CMK (cell line): ENCODE measurements around the gene PRSS8.
"Not testable (repeated sequence)": the region's sequence is repeated elsewhere in the genome, so short reads cannot be mapped to it uniquely, and the experiment has no call there.

Experiments used
- DNase-seq: peaks from one replicate; pipeline ENCODE4 v3.0.0-alpha.2; 2010; ENCODE audit warnings: low read depth

Gene PRSS8

DNA sequence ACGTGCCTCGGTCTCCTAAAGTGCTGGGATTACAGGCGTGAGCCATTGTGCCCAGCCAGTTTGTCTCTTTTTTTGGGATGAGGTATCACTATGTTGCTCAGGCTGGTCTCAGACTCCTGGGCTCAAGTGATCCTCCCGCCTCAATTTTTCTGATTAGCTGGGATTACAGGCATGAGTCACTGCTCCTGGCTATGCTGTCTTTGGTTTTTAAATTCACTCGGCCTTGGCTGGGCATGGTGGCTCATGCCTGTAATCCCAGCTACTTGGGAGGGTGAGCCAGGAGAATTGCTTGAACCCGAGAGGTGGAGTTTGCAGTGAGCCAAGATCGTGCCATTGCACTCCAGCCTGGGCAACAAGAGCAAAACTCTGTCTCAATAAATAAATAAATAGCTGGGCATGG, 8.9 kb upstream of the PRSS8 start:
- not testable (repeated sequence) for DNase-seq

DNA sequence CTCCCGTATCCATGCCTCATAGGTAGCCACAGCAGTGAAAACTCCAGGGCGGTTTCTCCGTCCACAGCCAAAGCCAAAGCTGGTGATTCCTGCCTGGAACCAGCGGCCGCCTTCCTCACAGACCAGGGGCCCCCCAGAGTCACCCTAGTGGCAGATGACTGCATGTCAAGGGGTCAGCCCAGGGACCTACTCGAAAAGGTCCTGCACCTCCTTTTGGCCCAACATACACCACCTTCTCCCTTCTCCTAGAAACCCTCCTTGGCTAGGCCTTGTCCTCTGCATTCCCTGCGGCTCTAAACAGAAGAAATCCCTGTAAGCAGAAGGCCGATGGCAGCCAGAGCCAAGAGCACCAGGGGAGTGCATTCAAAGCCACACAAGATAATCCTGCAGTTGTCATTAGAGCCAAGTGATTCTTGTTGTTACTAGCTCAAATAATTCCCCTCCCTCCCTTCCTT, 8.2 kb upstream of the PRSS8 start:
- no peak for DNase-seq

DNA sequence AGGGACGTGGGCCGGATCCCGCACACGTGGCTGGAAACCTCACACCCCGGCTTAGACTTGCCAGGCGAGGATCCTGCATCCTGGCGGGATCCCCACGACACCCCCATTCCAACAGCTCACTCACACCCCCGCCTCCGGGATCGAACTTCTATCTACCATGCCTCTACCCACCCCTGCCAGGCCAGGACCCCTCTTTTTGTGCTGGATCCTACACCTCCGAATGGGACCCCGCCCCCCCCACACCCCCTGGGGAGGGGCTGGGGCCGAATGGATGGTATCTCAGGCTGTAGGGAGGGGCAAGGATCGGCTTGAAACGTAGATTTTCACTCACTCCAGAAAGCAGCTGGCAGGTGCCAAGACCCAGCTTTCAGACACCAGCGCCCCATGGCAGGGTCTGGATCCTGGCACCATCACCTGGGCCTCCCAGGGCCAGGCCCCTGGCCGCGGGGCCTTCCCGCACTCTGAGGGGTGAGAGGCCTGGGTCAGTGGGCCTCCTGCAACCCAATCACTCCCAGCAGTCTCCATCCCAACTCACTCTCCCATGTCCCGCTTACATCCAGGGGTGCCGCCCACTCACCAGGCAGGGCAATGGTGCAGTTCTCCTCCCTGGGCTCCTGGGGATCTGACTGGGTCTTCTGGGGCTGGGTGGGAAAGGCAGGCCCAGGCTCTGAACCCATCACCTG, 7.6 kb upstream of the PRSS8 start:
- DNase-seq = no peak

DNA sequence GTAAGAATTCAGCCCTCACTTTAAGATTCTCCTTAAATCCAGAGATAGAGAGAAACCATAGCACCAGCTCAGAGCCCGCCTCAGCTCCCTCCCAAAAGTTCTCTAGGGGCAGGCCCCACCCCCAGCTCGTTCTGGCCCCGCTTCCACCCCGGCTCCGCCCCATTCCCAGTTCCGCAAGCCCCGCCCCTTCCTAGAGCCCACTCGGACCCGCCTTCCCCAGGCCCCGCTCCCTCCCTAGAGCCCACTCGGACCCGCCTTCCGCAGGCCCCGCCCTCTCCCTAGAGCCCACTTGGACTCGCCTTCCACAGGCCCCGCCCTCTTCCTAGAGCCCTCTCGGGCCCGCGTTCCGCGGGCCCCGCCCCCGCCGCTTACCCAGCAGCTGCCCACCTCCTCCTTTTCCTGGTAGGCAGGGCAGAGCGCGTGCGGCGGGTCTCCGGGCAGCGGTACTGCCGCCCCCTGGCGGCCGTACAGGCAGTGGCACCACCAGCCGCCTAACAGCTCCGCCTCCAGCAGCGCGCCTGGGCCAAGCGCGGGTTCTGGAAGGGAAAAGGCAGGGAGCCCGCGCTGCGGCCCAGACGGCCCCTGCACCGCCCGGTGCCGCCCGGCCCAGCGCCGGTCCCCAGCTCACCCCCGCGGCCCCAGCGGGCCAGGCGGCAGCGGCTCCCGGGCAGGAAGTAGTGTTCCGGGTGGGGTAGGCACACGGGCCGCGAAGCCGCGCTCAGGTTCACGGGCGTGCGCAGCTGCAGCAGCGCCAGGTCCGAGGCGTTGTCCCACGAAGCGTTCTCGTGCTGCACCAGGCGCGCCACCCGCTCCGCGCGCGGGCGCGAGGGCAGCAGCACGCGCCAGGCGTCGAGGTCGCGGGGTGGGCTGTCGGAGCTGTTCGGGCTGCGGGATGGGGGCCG, 6.8 kb upstream of the PRSS8 start:
- peak; percentile 97 for DNase-seq

DNA sequence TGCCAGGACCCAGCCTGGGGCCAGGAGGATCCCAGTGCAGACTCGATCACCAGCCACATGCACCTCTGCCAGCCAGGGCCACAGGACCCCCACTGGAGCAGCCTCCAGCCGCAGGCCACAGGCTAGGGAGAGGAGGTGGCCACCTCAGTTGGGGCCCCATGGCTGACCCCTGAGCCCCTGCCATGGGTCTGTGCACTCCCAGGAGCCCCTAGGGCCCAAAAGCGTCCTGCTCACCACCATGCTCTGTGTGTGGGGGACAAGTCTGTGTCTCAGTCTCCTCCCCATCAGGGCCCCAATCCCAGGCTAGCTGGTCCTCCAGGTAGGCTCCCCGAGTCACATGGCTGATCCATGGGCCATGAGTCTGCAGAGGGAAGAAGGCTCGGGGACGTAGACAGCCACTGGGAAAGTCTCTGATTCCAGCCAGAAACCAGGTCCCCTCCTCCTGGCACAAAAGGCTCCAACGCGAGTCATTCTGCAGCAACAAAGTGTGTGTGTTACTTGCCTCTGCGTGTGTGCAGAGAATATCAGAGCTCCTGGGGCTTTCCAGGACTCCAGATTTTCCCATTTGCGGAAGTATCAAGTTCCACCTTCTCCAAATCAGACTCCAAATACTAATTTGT, 6.1 kb upstream of the PRSS8 start:
- no peak for DNase-seq

DNA sequence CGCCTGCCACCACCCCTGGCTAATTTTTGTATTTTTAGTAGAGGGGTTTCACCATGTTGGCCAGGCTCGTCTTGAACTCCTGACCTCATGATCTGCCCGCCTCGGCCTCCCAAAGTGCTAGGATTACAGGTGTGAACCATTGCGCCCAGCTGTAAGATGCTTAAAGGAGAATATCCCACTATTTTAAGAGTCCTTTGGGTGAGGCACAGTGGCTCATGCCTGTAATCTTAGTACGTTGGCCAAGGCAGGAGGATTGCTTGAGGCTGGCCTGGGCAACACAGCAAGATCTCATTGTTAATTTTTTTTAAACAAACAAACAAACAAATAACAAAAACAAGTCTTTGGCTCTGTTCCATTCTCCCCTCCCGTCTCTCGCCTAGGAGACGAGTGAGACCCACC, 5.5 kb upstream of the PRSS8 start:
- DNase-seq = not testable (repeated sequence)

DNA sequence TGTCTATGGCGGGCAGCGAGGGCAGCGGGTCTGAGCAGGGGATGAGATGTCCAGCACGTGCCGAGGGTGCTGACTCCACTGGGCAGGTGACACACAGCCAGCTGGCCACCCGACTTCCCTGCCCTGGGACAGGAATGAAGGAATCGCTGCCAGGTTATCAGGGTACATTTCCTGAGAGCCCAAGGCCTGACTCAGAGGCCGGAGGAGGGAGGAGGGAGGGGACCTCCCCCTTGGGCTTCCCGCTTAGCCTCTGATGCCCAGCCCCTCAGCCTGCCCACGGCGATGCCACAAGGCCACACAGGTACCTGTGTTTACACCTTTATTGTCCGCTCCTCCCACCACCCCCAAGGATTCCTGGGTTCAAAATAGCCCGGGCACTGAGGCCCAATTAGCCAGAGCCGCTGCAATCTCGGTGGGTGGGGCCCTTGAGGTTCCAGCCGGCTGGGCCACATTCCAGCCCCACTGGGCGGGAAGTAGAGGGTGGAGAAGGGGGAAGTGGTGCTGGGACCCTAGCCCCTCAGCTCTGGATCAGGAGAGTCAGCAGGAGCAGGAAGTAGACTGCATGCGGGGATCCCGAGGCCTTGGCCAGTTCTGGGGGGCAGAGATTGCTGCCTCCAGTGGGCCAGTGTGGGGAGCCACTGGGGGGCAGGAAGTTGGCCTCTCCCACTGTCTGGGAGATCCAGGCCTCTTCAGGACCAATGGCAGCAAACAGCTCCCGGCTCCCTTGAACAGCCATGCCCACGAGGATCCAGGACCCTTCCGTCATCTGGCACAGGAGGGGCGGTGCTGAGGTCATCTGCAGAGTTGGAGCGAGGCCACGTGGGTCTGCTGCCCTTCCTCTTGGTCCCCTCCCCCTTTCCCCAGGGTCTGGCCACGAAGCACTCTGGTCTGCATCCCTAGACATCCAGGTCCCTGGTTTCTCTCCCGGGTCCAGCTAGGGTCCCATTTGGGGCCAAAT, 3.4 kb upstream of the PRSS8 start:
- no peak for DNase-seq

DNA sequence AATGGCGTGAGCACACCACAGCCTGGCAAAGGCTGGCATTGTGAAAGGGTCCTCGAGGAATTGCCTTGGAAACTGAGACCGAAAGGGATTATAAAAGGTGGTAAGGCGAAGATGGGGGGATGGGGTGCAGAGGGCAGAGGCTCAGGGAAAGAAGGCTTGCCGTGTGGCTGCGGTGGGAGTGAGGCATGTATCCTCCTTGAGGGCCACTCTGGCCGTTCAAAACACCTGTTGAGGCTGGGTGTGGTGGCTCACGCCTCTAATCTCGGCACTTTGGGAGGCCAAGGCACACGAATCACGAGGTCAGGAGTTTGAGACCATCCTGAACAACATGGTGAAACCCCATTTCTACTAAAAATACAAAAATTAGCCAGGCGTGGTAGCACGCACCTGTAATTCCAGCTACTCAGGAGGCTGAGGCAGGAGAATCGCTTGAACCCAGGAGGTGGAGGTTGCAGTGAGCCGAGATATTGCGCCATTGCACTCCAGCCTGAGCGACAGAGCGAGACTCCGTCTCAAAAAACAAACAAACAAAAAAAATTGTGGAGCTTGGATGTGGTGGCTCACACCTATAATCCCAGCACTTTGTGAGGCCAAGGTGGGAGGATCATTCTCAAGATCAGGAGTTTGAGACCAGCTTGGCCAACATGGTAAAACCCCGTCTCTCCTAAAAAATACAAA, 1.4 kb upstream of the PRSS8 start:
- not testable (repeated sequence) for DNase-seq

DNA sequence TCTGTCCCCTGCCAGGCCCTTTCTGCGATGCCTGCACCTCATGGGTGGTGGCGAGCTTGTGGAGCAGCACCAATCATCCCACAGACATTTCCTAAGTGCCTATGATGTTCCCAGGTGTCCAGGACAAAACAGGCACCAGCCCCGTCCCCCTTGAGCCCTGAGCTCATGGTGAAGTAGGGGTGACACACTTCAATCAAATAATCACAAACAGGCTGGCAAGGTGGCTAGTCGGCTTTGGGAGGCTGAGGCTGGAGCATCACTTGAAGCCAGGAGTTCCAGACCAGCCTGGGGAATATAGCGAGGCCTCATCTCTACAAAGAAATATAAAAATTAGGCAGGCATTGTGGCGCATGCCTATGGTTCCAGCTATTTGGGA, 748 bp upstream of the PRSS8 start:
- DNase-seq = no peak

DNA sequence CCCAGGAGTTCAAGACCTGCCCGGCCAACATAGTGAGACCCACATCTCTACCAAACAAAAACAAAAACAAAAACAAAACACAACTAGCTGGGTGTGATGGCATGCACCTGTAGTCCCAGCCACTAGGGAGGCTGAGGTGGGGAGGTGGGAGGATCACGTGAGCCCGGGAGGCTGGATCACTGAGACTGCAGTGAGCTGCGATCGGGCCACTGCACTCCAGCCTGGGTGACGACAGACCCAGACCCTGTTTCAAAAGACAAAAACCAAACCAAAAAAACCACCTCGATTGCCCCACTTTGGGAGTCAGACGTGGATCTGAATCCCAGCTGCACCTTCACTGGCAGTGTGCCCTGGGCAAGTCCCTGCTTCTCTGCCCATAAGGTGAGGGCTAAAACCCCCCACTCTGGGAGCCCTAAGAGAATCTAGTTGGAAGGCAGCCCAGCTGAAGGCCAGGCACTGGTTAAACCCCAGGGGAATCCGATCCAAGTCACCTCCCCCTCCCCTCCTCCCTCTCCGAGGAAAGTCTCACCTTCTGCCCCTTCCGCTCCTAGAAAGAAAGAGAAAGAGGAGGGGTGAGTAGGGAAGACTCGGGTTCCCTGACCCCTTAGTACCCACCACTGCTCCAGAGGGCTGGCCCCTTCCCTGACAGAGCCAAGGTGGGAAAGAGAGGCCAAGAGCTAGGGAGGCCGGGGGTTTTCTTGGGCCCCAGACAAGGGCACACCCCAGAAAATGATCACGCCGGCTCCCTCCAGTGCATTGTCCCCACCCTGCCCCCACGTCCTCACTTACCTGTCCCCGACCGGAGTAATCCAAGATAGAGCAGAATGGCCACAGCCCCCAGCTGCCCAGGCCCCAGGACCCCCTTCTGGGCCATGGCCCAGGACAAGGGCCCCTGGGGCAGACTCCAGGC, 647 bp downstream of the PRSS8 start:
- DNase-seq = no peak

DNA sequence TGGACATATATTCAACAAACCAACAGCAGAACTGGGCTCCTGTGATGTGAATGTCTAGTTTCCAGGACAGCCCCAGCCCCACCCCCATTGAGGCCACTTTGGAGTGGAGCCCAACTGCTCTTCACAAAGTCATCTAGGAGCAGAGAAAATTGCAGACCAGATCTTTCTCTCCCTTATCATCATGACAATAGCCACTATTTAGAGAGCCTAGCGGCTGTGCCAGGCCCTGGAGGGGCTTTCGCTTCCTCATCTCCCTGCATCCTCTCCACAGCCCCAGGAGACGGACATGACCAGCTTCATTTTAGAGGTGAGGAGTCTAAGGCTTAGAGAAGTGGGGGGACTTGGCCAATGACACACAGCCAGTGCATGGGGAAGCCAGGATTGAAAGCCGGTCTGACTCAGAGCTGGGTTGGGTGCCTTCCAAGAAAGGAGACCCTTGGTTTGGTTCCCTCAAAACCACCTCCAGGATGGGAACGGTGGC, 1.4 kb downstream of the PRSS8 start:
- DNase-seq = no peak

DNA sequence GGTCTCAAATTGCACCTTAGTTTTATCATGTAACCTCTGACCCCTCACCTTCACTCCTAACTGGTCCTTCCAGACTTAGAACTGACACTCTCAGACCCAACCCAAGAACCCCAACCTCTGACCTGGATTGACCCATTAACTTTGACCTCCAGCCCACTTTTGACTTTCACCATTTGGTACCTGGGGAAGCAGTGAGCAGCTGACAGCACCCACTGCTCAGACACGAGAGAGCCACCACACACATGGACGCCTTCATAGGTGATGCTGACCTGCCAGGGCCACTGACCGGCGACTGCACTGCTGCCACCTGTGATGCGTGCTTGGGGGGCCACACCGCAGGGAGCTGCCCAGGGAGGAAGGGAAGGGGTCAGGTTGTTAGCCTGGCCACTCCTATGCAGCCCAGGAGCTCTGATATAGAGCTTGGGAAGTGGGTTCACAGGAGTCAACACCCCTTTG, 2.5 kb downstream of the PRSS8 start:
- DNase-seq = no peak

DNA sequence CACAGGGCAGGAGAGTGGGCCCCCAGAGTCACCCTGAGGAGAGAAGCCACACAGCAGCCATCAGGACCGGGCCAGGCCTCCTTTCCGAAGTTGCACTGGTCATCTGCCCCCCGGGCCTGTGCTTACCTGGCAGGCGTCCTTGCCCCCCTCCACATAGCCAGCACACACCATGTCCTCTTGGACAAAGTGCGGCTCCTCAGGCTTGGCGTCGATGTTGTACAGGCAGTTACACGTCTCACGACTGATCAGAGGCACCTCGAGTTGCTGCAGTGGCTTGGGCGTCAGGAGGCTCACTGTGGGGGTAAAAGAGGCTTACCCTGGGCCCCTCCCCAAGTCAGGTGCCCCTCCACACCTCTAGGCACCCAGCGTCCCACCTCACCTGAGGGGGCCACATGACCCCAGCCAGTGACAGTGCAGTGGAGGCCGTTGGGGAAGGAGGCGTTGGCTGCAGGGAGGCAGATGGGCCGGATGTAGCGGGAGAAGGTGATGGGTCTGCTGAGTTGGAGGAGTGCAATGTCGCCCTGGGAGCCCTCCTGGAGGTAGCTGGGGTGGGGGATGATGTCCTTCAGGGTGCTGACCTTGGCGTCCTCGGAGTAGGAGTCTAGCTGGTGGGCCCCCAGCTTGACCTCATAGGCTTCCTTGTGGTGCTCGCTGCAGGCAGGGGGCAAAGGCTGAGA, 3.1 kb downstream of the PRSS8 start:
- no peak for DNase-seq

DNA sequence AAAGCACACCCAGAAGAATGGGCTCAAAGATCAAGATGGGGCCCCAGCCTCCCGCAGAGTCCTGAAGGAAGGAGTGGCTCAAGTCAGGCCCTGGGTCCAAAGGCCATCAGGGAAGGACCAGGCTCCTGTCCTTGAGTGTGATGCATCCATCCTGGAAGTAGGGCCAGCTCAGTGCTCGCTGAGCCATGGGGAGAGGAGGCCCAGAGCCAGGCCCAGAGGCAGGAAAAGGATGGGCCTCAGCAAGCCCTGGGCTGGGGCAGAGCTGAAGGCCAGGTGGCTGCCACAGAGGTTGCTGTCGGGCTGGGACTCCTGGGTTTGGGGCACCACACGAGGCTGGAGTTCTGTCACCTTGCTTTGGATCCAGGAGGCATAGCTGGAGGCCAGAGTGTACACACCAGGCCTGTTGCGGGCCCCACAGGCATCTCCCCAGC, 3.7 kb downstream of the PRSS8 start:
- DNase-seq = no peak

DNA sequence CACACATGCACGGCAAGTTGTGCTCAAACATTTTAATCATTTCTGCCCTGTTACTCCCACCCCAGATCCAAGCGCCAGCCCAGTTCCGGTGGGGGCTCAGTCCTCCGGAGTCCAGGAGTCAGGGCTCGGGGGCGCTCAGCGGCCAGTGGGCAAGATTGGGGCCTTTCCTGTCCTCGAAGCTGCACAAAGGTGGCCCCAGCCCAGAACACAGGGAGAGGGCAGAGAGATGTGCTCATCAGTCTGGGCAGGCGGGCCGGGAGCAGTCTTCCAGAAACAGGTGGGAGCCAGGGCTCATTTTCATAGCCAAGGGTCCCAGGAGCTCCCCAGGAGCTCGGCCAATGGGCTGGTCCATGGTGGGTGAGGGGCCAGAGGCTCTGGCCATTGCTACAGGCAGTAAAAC, 4.1 kb downstream of the PRSS8 start:
- DNase-seq = no peak

DNA sequence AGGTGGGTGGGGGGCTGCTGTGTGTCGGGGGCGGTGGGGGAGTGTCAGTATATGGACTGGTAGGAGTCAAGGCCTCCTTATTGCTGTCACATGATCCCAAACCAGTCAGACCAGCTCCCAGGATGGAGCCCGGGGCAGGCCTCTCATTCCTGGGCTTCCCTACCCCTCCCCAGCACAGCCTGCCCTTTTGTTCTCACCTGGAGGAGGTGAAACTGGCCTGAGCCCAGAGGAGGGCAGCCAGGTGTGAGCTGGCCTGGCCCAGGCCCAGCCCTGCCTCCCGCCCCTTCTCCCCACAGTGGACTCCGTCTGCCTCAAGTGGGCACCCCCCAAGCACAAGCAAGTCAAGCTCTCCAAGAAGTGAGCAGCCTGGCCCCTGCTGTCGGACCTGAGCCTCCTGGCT, 4.6 kb downstream of the PRSS8 start:
- DNase-seq = no peak

DNA sequence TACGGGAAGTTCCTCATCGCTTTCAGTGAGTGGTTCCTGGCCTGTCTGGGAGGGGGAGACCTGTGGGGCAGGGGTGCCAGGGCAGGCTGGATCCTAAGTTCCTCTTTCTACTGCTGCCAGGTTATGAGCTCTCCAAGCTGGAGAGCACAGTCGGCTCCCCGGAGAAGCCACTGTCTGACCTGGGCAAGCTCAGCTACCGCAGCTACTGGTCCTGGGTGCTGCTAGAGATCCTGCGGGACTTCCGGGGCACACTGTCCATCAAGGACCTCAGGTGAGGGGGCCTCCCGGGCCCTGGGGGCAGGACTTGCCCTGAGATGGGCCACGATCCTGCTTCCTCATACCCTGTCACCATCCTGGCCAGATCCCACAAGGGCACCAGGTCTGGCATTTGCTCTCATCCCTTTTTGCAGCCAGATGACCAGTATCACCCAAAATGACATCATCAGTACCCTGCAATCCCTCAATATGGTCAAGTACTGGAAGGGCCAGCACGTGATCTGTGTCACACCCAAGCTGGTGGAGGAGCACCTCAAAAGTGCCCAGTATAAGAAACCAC, 5.1 kb downstream of the PRSS8 start:
- DNase-seq = no peak

DNA sequence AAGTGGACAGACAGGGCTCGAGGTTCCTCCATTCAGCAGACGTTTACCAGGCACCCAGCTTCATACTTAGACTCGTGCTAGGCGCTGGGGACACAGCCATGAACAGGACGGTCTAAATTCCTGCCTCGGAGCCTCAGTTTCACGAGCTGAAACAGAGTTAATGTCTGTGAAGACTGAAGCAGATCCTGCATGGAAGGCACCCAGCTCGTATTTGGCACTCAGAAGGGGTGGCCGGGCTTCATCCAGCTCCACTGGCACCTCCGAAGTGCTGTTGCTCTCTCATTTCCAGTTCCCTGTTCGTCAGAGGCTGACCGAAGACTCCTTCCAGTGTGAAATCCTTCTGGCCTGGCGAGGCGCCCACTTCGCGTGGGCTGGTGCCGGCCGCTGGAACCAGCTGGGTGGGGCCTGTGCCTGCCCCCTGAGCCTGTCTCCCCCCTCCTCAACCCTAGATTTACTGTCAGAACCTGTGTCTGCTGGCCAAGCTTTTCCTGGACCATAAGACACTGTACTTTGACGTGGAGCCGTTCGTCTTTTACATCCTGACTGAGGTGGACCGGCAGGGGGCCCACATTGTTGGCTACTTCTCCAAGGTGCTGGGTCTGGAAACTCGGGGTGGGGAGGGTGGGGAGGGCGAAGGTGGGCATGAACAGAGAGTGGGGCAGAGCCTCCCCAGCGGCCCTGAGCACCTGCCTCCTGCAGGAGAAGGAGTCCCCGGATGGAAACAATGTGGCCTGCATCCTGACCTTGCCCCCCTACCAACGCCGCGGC, 5.8 kb downstream of the PRSS8 start:
- no peak for DNase-seq
